Endothelial cell of hepatic sinusoid (primary cell): Measurements from ENCODE around the gene LRRC74A.

Experiments used
- in situ Hi-C: cut with HindIII; loops from 2 replicates; pipeline ENCODE4 v1.10.0; 2017; ENCODE audit warnings: low sequenced_read_pairs

Gene LRRC74A

DNA sequence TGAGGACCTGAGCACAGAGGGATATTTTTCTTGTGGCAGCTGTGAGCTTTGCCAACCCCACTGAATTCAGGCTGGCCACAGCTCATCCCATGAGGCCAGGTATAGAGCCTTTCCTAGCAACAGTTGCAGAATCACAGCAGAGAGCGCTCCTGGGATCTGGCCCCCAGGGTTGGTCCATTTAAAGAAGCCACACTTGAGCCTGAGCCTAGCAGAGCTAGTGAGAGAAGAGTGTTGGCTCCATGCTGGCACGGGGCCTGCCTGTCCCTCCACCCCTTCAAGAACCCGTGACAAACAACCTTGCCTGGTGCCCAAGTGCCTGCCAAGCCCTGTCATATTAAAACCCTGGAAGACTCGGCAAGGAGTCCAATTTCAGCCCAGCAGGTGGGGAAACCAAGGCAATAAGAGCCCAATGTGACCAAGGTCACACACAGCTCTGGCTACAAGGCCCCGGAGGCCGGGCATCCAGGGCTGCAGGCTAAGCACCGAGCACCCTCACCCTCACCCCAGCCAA lies 91.6 kb downstream of the LRRC74A start:
- in situ Hi-C loops, result no loop called here

DNA sequence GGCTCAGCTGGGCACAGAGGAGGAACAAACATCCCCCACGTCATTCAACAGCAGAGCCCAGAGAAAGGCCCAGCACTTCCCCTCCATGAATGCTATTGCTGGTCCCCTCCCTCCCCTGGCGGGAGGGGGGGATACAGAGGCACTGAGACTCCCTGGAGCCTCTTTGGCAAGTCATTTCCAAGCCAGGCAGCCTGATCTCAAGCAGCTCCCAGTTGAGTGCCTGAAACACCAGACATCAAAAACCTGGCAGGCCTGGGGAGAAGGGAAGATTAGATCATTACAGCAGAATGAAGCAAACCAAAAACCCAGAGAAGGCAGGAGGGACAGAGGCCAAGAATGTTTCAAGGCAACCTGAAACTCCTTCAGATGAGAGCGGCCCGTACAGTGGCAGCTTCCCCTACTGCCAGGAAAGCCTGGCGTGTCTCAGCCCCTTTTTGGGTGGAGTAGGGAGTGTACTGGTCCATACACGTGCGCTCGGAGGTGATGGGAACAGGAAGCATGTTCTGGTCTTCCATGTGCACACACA lies 92.1 kb downstream of the LRRC74A start:
- in situ Hi-C loops, result no loop called here

DNA sequence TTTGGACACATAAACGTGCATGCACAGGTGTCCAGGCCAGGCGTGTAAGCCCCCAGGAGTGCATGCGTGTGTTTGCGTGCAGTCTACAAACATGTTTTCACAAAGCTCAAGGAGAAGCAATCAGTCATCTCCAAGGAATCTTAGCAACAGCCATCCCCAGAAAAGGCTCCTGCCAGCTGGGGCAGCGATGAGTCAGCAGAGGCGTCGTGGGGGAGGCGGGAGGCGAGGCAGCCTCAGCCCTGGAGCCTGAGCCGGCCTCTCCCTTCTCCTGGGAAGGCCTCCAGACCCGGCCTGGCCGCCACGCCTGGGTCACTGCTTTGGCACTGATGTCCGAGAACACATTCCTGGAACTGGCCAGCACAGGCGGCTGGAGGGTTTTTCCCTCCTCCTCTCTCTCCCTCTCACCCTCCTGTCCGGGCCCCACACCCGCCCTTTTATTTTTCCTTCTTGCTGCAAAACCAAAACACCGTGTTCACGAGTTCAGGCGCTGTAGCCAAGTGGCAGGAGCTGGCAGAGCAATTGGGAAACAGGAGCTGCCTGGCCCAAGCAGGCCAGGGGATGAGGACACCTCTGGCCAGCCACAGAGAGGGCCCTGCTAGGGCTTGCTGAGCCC lies 92.7 kb downstream of the LRRC74A start:
- in situ Hi-C loops, result no loop called here
